ENCODE measurements around the gene HSPA1L.
A peak's percentile ranks its signal among the peaks of the same experiment; 100 is the strongest.

Gene HSPA1L

GRCh38 chr6:31826793-31827285 is 11.8 kb upstream of the HSPA1L start (continued):
- TF ChIP-seq ZNF138 (tag by site-specific recombination; IDR thresholded peaks at IDR 0.05; ENCODE audit: borderline replicate concordance): no peak
- no peak for TF ChIP-seq ZNF16 (tag by site-specific recombination; IDR thresholded peaks at IDR 0.05; ENCODE audit: low read depth)
- TF ChIP-seq BCL6B (tag by site-specific recombination; IDR thresholded peaks at IDR 0.05): no peak
- no peak for TF ChIP-seq HIC1 (tag by site-specific recombination; IDR thresholded peaks at IDR 0.05)
- TF ChIP-seq ZNF747 (tag by site-specific recombination; IDR thresholded peaks at IDR 0.05): no peak
- TF ChIP-seq ZNF280C (tag by site-specific recombination; IDR thresholded peaks at IDR 0.05): no peak
- no peak for TF ChIP-seq ZBTB1 (tag by site-specific recombination; IDR thresholded peaks at IDR 0.05)
- TF ChIP-seq CTCF (tag by site-specific recombination; IDR thresholded peaks at IDR 0.05): peak; percentile 18; the same call in 1 of the 2 replicates
- TF ChIP-seq INSM2 (tag by site-specific recombination; IDR thresholded peaks at IDR 0.05): no peak
- no peak for TF ChIP-seq ATF2 (tag by site-specific recombination; IDR thresholded peaks at IDR 0.05; ENCODE audit: low read depth)
- no peak for TF ChIP-seq ZNF354C (tag by site-specific recombination; IDR thresholded peaks at IDR 0.05; ENCODE audit: borderline replicate concordance, low read depth)
- TF ChIP-seq ZNF423 (tag by site-specific recombination; IDR thresholded peaks at IDR 0.05): peak; percentile 43; the same call in 1 of the 2 replicates
- TF ChIP-seq ZSCAN23 (tag by site-specific recombination; IDR thresholded peaks at IDR 0.05): no peak
- no peak for TF ChIP-seq MZF1 (tag by site-specific recombination; IDR thresholded peaks at IDR 0.05; ENCODE audit: borderline replicate concordance)
- no peak for TF ChIP-seq ZNF121 (tag by site-specific recombination; IDR thresholded peaks at IDR 0.05)
- no peak for TF ChIP-seq ZNF266 (tag by site-specific recombination; IDR thresholded peaks at IDR 0.05; ENCODE audit: low read depth)
- TF ChIP-seq ZNF248 (tag by site-specific recombination; IDR thresholded peaks at IDR 0.05): no peak
- 0 out of 2 replicates have a peak, but pooled peaks have one; percentile 33 for TF ChIP-seq ZBTB44 (tag by site-specific recombination; IDR thresholded peaks at IDR 0.05)
- TF ChIP-seq ZNF621 (tag by site-specific recombination; IDR thresholded peaks at IDR 0.05): no peak
- TF ChIP-seq ZNF280D (tag by site-specific recombination; IDR thresholded peaks at IDR 0.05): no peak
- no peak for TF ChIP-seq AEBP2 (tag by site-specific recombination; IDR thresholded peaks at IDR 0.05; ENCODE audit: borderline replicate concordance)
- TF ChIP-seq ZNF23 (tag by site-specific recombination; IDR thresholded peaks at IDR 0.05; ENCODE audit: borderline replicate concordance): no peak

Measured in HEK293 (cell line).